ENCODE measurements around the gene OTOR. TPM values are rescaled to one million over a fixed set of nuclear protein-coding genes. Genes with fewer than 3 reads are reported as not detected.

OTOR gene, protein sequence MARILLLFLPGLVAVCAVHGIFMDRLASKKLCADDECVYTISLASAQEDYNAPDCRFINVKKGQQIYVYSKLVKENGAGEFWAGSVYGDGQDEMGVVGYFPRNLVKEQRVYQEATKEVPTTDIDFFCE
- not detected for total RNA-seq
- not detected for polyA plus RNA-seq

DNA sequence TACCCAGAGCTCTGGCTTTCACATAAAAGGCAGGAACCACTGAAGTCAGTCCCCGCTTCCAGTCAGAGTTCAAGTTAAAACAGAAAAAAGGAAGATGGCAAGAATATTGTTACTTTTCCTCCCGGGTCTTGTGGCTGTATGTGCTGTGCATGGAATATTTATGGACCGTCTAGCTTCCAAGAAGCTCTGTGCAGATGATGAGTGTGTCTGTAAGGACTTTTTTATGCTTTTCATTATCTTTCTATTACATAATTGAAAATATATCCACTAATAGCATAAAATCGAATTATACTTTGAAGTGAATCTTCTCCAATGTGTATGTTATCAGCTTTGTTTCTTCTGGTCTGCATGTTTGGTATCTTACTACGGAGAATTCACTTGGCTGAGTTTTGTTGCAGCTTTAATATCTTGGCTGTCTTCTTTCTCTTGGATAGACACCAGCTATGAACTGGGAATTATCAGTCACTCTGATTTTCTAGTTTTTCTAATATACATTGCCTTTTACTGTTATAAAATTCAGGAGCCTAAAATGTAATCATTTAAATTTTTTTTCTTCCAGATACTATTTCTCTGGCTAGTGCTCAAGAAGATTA lies at the start of gene OTOR:
TSS of gene OTOR (plus strand) at position 51 of the 593 bp plus-strand sequence. CDS start at position 95, 44 bp downstream.
- H3K27ac ChIP-seq: no peak within 1 kb of the TSS
- intact Hi-C loops (cut with DNase I): no loop called here
- no peak for DNase-seq
- no peak for FAIRE-seq
- H3K9me3 ChIP-seq: no peaks in the 10 kb centered on the region
- H3K4me3 ChIP-seq: no peak within 1 kb of the TSS
- TF ChIP-seq, protein P1, sequence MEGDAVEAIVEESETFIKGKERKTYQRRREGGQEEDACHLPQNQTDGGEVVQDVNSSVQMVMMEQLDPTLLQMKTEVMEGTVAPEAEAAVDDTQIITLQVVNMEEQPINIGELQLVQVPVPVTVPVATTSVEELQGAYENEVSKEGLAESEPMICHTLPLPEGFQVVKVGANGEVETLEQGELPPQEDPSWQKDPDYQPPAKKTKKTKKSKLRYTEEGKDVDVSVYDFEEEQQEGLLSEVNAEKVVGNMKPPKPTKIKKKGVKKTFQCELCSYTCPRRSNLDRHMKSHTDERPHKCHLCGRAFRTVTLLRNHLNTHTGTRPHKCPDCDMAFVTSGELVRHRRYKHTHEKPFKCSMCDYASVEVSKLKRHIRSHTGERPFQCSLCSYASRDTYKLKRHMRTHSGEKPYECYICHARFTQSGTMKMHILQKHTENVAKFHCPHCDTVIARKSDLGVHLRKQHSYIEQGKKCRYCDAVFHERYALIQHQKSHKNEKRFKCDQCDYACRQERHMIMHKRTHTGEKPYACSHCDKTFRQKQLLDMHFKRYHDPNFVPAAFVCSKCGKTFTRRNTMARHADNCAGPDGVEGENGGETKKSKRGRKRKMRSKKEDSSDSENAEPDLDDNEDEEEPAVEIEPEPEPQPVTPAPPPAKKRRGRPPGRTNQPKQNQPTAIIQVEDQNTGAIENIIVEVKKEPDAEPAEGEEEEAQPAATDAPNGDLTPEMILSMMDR (IDR thresholded peaks at IDR 0.05): no peak
- no peaks in the 10 kb centered on the region for H3K4me1 ChIP-seq
- ATAC-seq: no peak
- H3K36me3 ChIP-seq: no peaks in the 10 kb centered on the region
- WGBS, 2 donors: 62 to 75% methylated on average over 5 of the region's 5 CpGs
- peaks cover 0 to 4% (median 0%) of the 10 kb centered on the region in 4 donors for H3K27me3 ChIP-seq

DNA sequence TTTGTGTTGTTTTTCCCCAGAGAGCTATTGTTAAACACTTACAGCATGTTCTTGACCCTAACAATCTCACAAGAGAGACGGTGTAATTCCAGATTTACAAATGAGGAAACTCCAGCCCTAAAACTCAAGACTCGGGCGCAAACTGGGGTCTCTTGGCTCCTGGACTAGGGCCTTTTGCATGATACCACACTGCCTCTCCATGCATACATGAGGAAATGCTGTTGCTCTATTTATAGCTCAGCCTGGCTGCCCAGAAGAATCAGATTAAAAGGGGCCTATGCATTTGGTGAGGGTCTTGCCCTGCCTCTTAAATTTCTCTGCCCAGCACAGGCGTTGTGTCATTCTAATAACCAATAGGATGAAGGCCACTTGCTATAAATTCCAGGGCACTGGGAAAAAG lies 48.9 kb upstream of the OTOR start:
- no peaks in the 10 kb centered on the region for H3K27me3 ChIP-seq
- FAIRE-seq (no peak), DNase-seq (no peak), ATAC-seq (no peak)
- H3K27ac ChIP-seq: no peak overlapping the region
- no peaks in the 10 kb centered on the region for H3K9me3 ChIP-seq
- H3K4me3 ChIP-seq: no peak overlapping the region
- 73 to 74% methylated on average over 4 of the region's 4 CpGs for WGBS, 2 donors
- no peaks in the 10 kb centered on the region for H3K36me3 ChIP-seq
- TF ChIP-seq, protein P1 (IDR thresholded peaks at IDR 0.05): no peak
- no peaks in the 10 kb centered on the region for H3K4me1 ChIP-seq
- intact Hi-C loops (cut with DNase I): no loop called here

DNA sequence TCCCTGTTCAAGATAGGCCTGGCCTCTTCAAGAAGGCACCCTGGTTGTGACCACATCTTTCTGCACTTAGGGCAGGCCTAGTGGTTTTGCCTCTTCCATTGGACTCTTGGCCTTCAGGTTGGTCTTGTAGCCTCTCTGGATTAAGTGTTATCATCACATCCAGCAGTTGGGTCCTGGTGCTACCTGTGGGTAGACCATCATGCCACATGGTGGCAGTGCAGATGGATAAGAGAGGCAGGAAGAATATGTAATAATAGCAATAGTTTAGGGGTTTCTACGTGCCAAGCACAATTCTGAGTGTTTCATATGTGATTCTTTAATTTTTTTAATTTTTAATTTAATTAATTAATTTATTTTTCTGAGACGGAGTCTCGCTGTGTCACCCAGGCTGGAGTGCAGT lies 46.9 kb upstream of the OTOR start:
- TF ChIP-seq, protein P1 (IDR thresholded peaks at IDR 0.05): no peak
- Histone ChIP-seq H3K4me3 (no peak overlapping the region), H3K9me3 (no peaks in the 10 kb centered on the region), H3K27ac (no peak overlapping the region), H3K4me1 (no peaks in the 10 kb centered on the region), H3K36me3 (no peaks in the 10 kb centered on the region), H3K27me3 (no peaks in the 10 kb centered on the region)
- DNase-seq: no peak
- intact Hi-C loops (cut with DNase I): no loop called here
- no peak for ATAC-seq
- no peak for FAIRE-seq
- 65 to 72% methylated on average over 3 of the region's 3 CpGs for WGBS, 2 donors

DNA sequence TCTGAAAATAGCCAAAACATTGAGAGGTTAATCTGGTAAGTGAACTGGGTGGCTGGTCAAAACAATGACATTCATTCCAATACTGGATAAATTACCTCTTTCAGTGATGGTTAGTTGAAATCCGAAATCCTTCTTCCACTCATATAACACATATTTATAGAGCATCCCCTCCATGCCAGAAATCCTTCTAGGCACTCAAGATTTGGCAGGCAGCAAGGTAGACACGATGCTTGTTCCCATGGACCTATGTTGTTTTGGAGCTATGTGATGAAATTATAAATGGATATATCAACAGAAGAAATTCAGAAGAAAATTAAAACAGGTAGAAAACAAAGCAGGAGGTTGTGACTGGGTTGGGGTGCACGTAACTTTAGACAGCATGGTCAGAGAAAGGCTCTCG lies 44.6 kb upstream of the OTOR start:
- no peak overlapping the region for H3K4me3 ChIP-seq
- intact Hi-C loops (cut with DNase I): no loop called here
- H3K36me3 ChIP-seq: no peaks in the 10 kb centered on the region
- 70 to 82% methylated on average over 4 of the region's 4 CpGs for WGBS, 2 donors
- no peaks in the 10 kb centered on the region for H3K4me1 ChIP-seq
- TF ChIP-seq, protein P1 (IDR thresholded peaks at IDR 0.05): no peak
- H3K27me3 ChIP-seq: no peaks in the 10 kb centered on the region
- DNase-seq: no peak
- no peak overlapping the region for H3K27ac ChIP-seq
- no peak for ATAC-seq
- no peaks in the 10 kb centered on the region for H3K9me3 ChIP-seq
- FAIRE-seq: no peak

DNA sequence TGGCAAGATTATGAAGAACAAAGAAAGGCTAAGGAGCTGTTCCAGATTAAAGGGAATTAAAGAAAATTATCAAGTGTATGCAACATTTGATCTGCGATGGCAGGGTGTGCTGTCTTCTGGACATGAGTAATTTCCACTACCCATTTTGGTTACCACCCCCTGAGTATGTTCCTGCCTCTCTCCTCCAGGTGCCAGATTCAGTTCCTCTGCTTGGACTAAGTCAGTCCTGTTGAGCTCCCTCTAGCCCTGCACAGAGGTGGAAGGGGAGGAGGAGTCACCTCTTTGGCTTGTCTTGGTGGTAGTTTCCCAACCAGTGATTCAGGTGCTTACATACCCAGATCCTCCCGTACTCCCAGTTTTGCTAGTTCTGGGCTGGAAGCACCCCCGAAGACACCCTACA lies 40.5 kb upstream of the OTOR start:
- intact Hi-C loops (cut with DNase I): no loop called here
- no peaks in the 10 kb centered on the region for H3K27me3 ChIP-seq
- no peak for FAIRE-seq
- H3K27ac ChIP-seq: no peak overlapping the region
- no peak overlapping the region for H3K4me3 ChIP-seq
- 74 to 82% methylated on average over 3 of the region's 3 CpGs for WGBS, 2 donors
- H3K9me3 ChIP-seq: no peaks in the 10 kb centered on the region
- no peak for DNase-seq
- no peak for ATAC-seq
- no peaks in the 10 kb centered on the region for H3K4me1 ChIP-seq
- H3K36me3 ChIP-seq: no peaks in the 10 kb centered on the region
- TF ChIP-seq, protein P1 (IDR thresholded peaks at IDR 0.05): no peak
